ENCODE measurements around the gene DNAJC10. TPM values are rescaled to one million over a fixed set of nuclear protein-coding genes. Genes with fewer than 3 reads are reported as not detected.

The DNAJC10 gene
- total and polyA plus RNA-seq, 9 of the 15 experiments (the other 6 are each of a cell fraction or from before 2014, with no cell fraction given), result 9.8 to 77.7 (median 57.3) TPM

GRCh38 chr2:182698671-182699070 lies 17.4 kb upstream of the DNAJC10 start:
- H3K9me1 ChIP-seq (ENCODE audit: control insufficient read depth, insufficient read depth, low read length), result no peaks in the 10 kb centered on the region
- CTCF ChIA-PET (ENCODE audit: low intra/inter-chr PET ratio), result no interaction called here

More at GRCh38 chr2:182698671-182699070, 17.4 kb upstream of the DNAJC10 start:
- intact Hi-C loops (cut with micrococcal nuclease) (no loop called here), in situ Hi-C loops (cut with MboI) (no loop called here)
- TF ChIP-seq TAF15 (IDR thresholded peaks at IDR 0.05; ENCODE audit: low read depth, low read length) (no peak), FUS (optimal IDR thresholded peaks at IDR 0.05; ENCODE audit: low read depth, low read length) (no peak), CSDE1 (IDR thresholded peaks at IDR 0.05) (no peak), CREM (IDR thresholded peaks at IDR 0.05; ENCODE audit: low read depth) (no peak), HNRNPUL1 (IDR thresholded peaks at IDR 0.05; ENCODE audit: low read length) (no peak), VEZF1 (CRISPR knock-in tag; IDR thresholded peaks at IDR 0.05) (no peak), PRDM10 (IDR thresholded peaks at IDR 0.05; ENCODE audit: partially characterized antibody) (no peak), SMARCC2 (IDR thresholded peaks at IDR 0.05; ENCODE audit: low read depth) (no peak), DACH1 (IDR thresholded peaks at IDR 0.05; ENCODE audit: partially characterized antibody) (no peak)
- FAIRE-seq, result no peak
- Histone ChIP-seq H3K4me3 (no peak overlapping the region), H3K9me3 (replicated peaks; ENCODE audit: control insufficient read depth, insufficient read depth, low read depth, low read length) (no peaks in the 10 kb centered on the region), H3K9ac (ENCODE audit: insufficient read depth in 1 of 2, low read depth in 2 of 2, low read length in 2 of 2) (no peak overlapping the region), H2AFZ (ENCODE audit: low read depth, low read length) (no peak overlapping the region), H3K4me2 (ENCODE audit: insufficient read depth, low read length) (no peak overlapping the region), H4K20me1 (replicated peaks; ENCODE audit: control insufficient read depth, insufficient read depth, low read length) (no peaks in the 10 kb centered on the region), H3K36me3 (ENCODE audit: control insufficient read depth, insufficient read depth, low read length) (no peaks in the 10 kb centered on the region), H3K79me2 (ENCODE audit: control insufficient read depth, insufficient read depth, low read length) (no peaks in the 10 kb centered on the region), H3K27ac (ENCODE audit: extremely low read depth, low read depth, low read length) (no peak overlapping the region), H3K27me3 (ENCODE audit: control insufficient read depth in 2 of 2, insufficient read depth in 2 of 2, low read length in 2 of 2) (peaks cover 2 to 10% of the 10 kb centered on the region in 2 experiments; a peak in 3 of 5 replicates), H3K4me1 (replicated peaks in 1 of 2; ENCODE audit: control insufficient read depth in 2 of 2, insufficient read depth in 2 of 2, low read length in 2 of 2) (no peaks in the 10 kb centered on the region)
- ATAC-seq, result no peak
- no TSS peak for BruUV-seq (replicated peaks)
- 0% methylated on average over 3 of the region's 3 CpGs for WGBS (ENCODE audit: insufficient coverage, low coverage, missing lambda C conversion rate)
- no peak for DNase-seq (ENCODE audit: extremely low read depth in 1 of 4, low spot score in 3 of 4)
- POLR2A ChIA-PET, result interaction anchor here (1.6 kb wide), 1 partner anchor 17 kb away, joined by 4 read pairs; no protein-coding TSS in a partner anchor
